HCT116 (cell line): ENCODE data around the gene CLPSL1. TPM values are rescaled to one million over a fixed set of nuclear protein-coding genes. Genes with fewer than 3 reads are reported as not detected.

Source experiments
- ATAC-seq: fragments of 200-7000 bp; cut with Tn5 transposase; 2 replicates; pipeline ENCODE4 v1.9.1; 2020; ENCODE audit warnings: mild to moderate bottlenecking, moderate library complexity
- BruUV-seq: library from RNA; stranded (reverse); fragments of 400-500 nt; replicated peaks from 2 replicates; lab custom pipeline; 2021; lab: Mats Ljungman, UMichigan
- CTCF ChIA-PET: fragments of 300-600 bp; sonication (Branson Sonifier 250); formaldehyde crosslinking; loops from one replicate; lab custom pipeline; 2021; ENCODE audit warnings: antibody characterized with exemption; lab: Charles Lee
- POLR2A ChIA-PET: fragments of 300-600, 350-600 bp; sonication (Branson Sonifier 250); formaldehyde crosslinking; loops from one replicate; lab custom pipeline; 2021; ENCODE audit warnings: antibody characterized with exemption; lab: Charles Lee
- RAD21 ChIA-PET, 2 experiments: fragments of 300-600 bp; sonication (Branson Sonifier 250); formaldehyde crosslinking; loops; one replicate each; lab custom pipeline; 2023; ENCODE audit warnings: low total read pairs in 2 of 2; ENCODE audit not compliant: uncharacterized antibody in 2 of 2, unreplicated experiment in 2 of 2, low non-redundant PET in 1 of 2; lab: Charles Lee
- DNase-seq: peaks from one replicate; pipeline ENCODE4 v3.0.0-alpha.2; 2010; ENCODE audit warnings: low read depth, low spot score
- H2AFZ ChIP-seq: fragments of 200-600 bp; shearing (Covaris generic), sonication (generic); 2 replicates; pipeline ENCODE4 v1.6.1; 2017; ENCODE audit warnings: low read depth, mixed run types, mixed read lengths, antibody characterized with exemption, low read length; ENCODE audit not compliant: poor library complexity, severe bottlenecking
- H3K27ac ChIP-seq: 2 replicates; pipeline ENCODE4 v1.5.1; 2012; ENCODE audit warnings: low read depth, low read length
- H3K27me3 ChIP-seq: fragments of 200-600 bp; sonication (generic); 2 replicates; pipeline ENCODE4 v1.6.1; 2016; ENCODE audit warnings: mixed run types, low read length, mixed read lengths; ENCODE audit not compliant: insufficient read depth
- H3K36me3 ChIP-seq, 2 experiments: fragments of 200-500 bp in 1 of 2; fragments of 200-600 bp in 1 of 2; sonication (Bioruptor generic) in 1 of 2; sonication (generic) in 1 of 2; 2 replicates each; pipeline versions ENCODE4 v1.5.1 to v1.6.1; 2014 to 2016; ENCODE audit warnings: low read length in 2 of 2, inconsistent platforms in 1 of 2, mixed read lengths in 1 of 2, mixed run types in 1 of 2; ENCODE audit not compliant: insufficient read depth in 2 of 2, control insufficient read depth in 1 of 2
- H3K4me1 ChIP-seq, 2 experiments: fragments of 200-600 bp in 1 of 2; sonication (generic) in 1 of 2; 2 replicates each; pipeline versions ENCODE4 v1.5.1 to v1.6.1; 2012 to 2017; ENCODE audit warnings: low read length in 2 of 2, inconsistent platforms in 1 of 2, mild to moderate bottlenecking in 1 of 2, mixed read lengths in 1 of 2, mixed run types in 1 of 2, moderate library complexity in 1 of 2; ENCODE audit not compliant: insufficient read depth in 2 of 2, control insufficient read depth in 1 of 2
- H3K4me2 ChIP-seq: fragments of 200-600 bp; sonication (generic); 2 replicates; pipeline ENCODE4 v1.6.1; 2017; ENCODE audit warnings: mixed run types, low read length, mixed read lengths
- H3K4me3 ChIP-seq, 2 experiments: fragments of 200-600 bp in 1 of 2; sonication (generic) in 1 of 2; replicated peaks in 1 of 2; 2 replicates each; pipeline ENCODE4 v1.5.1; 2011 to 2016; ENCODE audit warnings: low read length in 2 of 2, control low read depth in 1 of 2, low read depth in 1 of 2, mild to moderate bottlenecking in 1 of 2, mixed read lengths in 1 of 2, mixed run types in 1 of 2
- H3K79me2 ChIP-seq: fragments of 200-600 bp; sonication (generic); 2 replicates; pipeline ENCODE4 v1.6.1; 2017; ENCODE audit warnings: mild to moderate bottlenecking, mixed run types, low read length, moderate library complexity, mixed read lengths; ENCODE audit not compliant: insufficient read depth
- H3K9ac ChIP-seq: fragments of 200-600 bp; sonication (generic); 2 replicates; pipeline ENCODE4 v1.6.1; 2016; ENCODE audit warnings: low read length, mixed read lengths
- H3K9me2 ChIP-seq: fragments of 200-600 bp; sonication (generic), shearing (Covaris generic); 2 replicates; pipeline ENCODE4 v1.6.1; 2017; ENCODE audit warnings: mixed run types, mild to moderate bottlenecking, moderate library complexity; ENCODE audit not compliant: insufficient read depth
- H3K9me3 ChIP-seq, 2 experiments: fragments of 200-500 bp in 1 of 2; fragments of 200-600 bp in 1 of 2; sonication (Bioruptor generic) in 1 of 2; sonication (generic) in 1 of 2; 2 replicates each; pipeline ENCODE4 v1.6.1; 2014 to 2017; ENCODE audit warnings: low read length in 2 of 2, mixed read lengths in 2 of 2, inconsistent platforms in 1 of 2, low read depth in 1 of 2, mild to moderate bottlenecking in 1 of 2, mixed run types in 1 of 2, moderate library complexity in 1 of 2; ENCODE audit not compliant: control insufficient read depth in 1 of 2, insufficient read depth in 1 of 2
- H4K20me1 ChIP-seq: fragments of 200-600 bp; sonication (generic), shearing (Covaris generic); 2 replicates; pipeline ENCODE4 v1.6.1; 2017; ENCODE audit warnings: mixed run types, mild to moderate bottlenecking, moderate library complexity; ENCODE audit not compliant: insufficient read depth
- CBX3 ChIP-seq: IDR thresholded peaks from 2 replicates; pipeline ENCODE4 v1.6.1; 2012; ENCODE audit warnings: low read depth
- CEBPB ChIP-seq: IDR thresholded peaks from 2 replicates; pipeline ENCODE4 v1.6.1; 2012; ENCODE audit warnings: low read depth
- CTCF ChIP-seq, 3 experiments: fragments of 200-600 bp in 1 of 3; sonication (generic) in 1 of 3; IDR thresholded peaks in 2 of 3; conservative IDR thresholded peaks in 1 of 3; 2 replicates each; pipeline ENCODE4 v1.5.1; 2012 to 2017; ENCODE audit warnings: low read depth in 2 of 3, low read length in 2 of 3, antibody characterized with exemption in 1 of 3, borderline replicate concordance in 1 of 3, control low read depth in 1 of 3, mild to moderate bottlenecking in 1 of 3, mixed read lengths in 1 of 3, mixed run types in 1 of 3, moderate library complexity in 1 of 3; ENCODE audit not compliant: insufficient read depth in 1 of 3
- EGR1 ChIP-seq: IDR thresholded peaks from 2 replicates; pipeline ENCODE4 v1.6.1; 2012; ENCODE audit warnings: low read depth
- ELF1 ChIP-seq: IDR thresholded peaks from 2 replicates; pipeline ENCODE4 v1.6.1; 2012; ENCODE audit warnings: low read depth, borderline replicate concordance
- EZH2 ChIP-seq: fragments of 200-600 bp; sonication (generic); IDR thresholded peaks from 2 replicates; pipeline ENCODE4 v1.6.1; 2017; ENCODE audit warnings: antibody characterized with exemption, mixed run types
- FOSL1 ChIP-seq: IDR thresholded peaks from 2 replicates; pipeline ENCODE4 v1.6.1; 2012; ENCODE audit warnings: low read depth
- JUND ChIP-seq: IDR thresholded peaks from 2 replicates; pipeline ENCODE4 v1.6.1; 2012
- POLR2A ChIP-seq: IDR thresholded peaks from 2 replicates; pipeline ENCODE4 v1.7.0; 2011; ENCODE audit warnings: borderline replicate concordance; ENCODE audit not compliant: insufficient read depth, insufficient read length; ENCODE audit errors: extremely low read depth
- RAD21 ChIP-seq: IDR thresholded peaks from 2 replicates; pipeline ENCODE4 v1.6.1; 2012; ENCODE audit warnings: low read depth, mild to moderate bottlenecking
- REST ChIP-seq: IDR thresholded peaks from 2 replicates; pipeline ENCODE4 v1.6.1; 2012; ENCODE audit warnings: low read depth
- SIN3A ChIP-seq: IDR thresholded peaks from 2 replicates; pipeline ENCODE4 v1.6.1; 2012; ENCODE audit warnings: low read depth
- SP1 ChIP-seq: IDR thresholded peaks from 2 replicates; pipeline ENCODE4 v1.6.1; 2012; ENCODE audit warnings: low read depth
- YY1 ChIP-seq: IDR thresholded peaks from 2 replicates; pipeline ENCODE4 v1.6.1; 2011; ENCODE audit warnings: low read length, low read depth, moderate library complexity, mild to moderate bottlenecking; ENCODE audit not compliant: insufficient replicate concordance; ENCODE audit errors: extremely low read depth
- ZBTB33 ChIP-seq: IDR thresholded peaks from 2 replicates; pipeline ENCODE4 v1.6.1; 2011; ENCODE audit warnings: mild to moderate bottlenecking, low read length, moderate library complexity; ENCODE audit not compliant: insufficient replicate concordance; ENCODE audit errors: extremely low read depth
- ZFX ChIP-seq: fragments of 450-650 bp; IDR thresholded peaks from 2 replicates; pipeline ENCODE4 v1.6.1; 2017
- ZNF274 ChIP-seq: fragments of 200-500 bp; sonication (Bioruptor generic); IDR thresholded peaks from 2 replicates; pipeline ENCODE4 v1.6.1; 2014; ENCODE audit warnings: mild to moderate bottlenecking, low read depth, low read length, inconsistent platforms
- intact Hi-C: fragments of 100-400 bp; cut with micrococcal nuclease; formaldehyde crosslinking; loops from 2 replicates; pipeline ENCODE4 v1.10.0; 2022
- total RNA-seq: library from RNA; stranded (reverse); gene quantifications from one replicate; pipeline ENCODE4 v1.2.1, GENCODE V29; 2021; ENCODE audit not compliant: unreplicated experiment
- TF ChIP-seq, protein P1 (sequence below): IDR thresholded peaks from 2 replicates; pipeline ENCODE4 v1.6.1; 2012

The CLPSL1 gene
- total RNA-seq, 1 experiment from 2014 or later, result not detected

GRCh38 chr6:35750557-35750956, 30.3 kb upstream of the CLPSL1 start:
- Histone ChIP-seq H3K4me1 (peaks cover 0 to 9% of the 10 kb centered on the region in 2 experiments; a peak in 1 of 4 replicates), H3K4me3 (no peak overlapping the region), H4K20me1 (no peaks in the 10 kb centered on the region), H3K36me3 (no peaks in the 10 kb centered on the region), H3K4me2 (no peak overlapping the region), H3K9me3 (0 out of 4 replicates have a peak, but pooled peaks cover 0 to 3% of the 10 kb centered on the region in 2 experiments), H2AFZ (no peak overlapping the region), H3K9me2 (no peaks in the 10 kb centered on the region), H3K9ac (no peak overlapping the region), H3K27me3 (no peaks in the 10 kb centered on the region), H3K27ac (no peak overlapping the region), H3K79me2 (no peaks in the 10 kb centered on the region)
- TF ChIP-seq CTCF (IDR thresholded peaks at IDR 0.05 in 2 of 3, conservative IDR thresholded peaks at IDR 0.05 in 1 of 3; ENCODE audit: borderline replicate concordance in 1 of 3, insufficient read depth in 1 of 3, low read depth in 2 of 3, low read length in 2 of 3) (no peak), ZBTB33 (no peak), RAD21 (no peak), YY1 (no peak), SIN3A (no peak), ZFX (no peak), EZH2 (no peak), REST (no peak), JUND (no peak), SP1 (no peak), EGR1 (no peak), CBX3 (no peak), CEBPB (no peak), ZNF274 (no peak), FOSL1 (no peak), ELF1 (no peak), POLR2A (no peak)
- TF ChIP-seq, protein P1, sequence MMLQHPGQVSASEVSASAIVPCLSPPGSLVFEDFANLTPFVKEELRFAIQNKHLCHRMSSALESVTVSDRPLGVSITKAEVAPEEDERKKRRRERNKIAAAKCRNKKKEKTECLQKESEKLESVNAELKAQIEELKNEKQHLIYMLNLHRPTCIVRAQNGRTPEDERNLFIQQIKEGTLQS, result no peak
- no TSS peak for BruUV-seq
- ATAC-seq, result no peak
- no peak for DNase-seq
- ChIA-PET CTCF (no interaction called here), RAD21 (no interaction called here), POLR2A (no interaction called here)
- intact Hi-C loops, result no loop called here
